ENCODE data around the gene RNF207.
A peak's percentile ranks its signal among the peaks of the same experiment; 100 is the strongest.

Gene RNF207

GRCh38 chr1:6235296-6235677 lies 29.4 kb downstream of the RNF207 start:
- Histone ChIP-seq H3K4me3 (replicated peaks; ENCODE audit: insufficient read depth, low read length) (peak overlapping the region; percentile 91), H3K27ac (replicated peaks) (peak overlapping the region; percentile 66), H3K27me3 (ENCODE audit: insufficient read depth, poor library complexity, severe bottlenecking) (peaks cover 8% of the 10 kb centered on the region)
- DNase-seq (ENCODE audit: low read depth in 1 of 2, low spot score in 1 of 2) = no peak
- TF ChIP-seq REST (IDR thresholded peaks at IDR 0.05; ENCODE audit: insufficient replicate concordance, low read depth) (peak; percentile 24), SPI1 (IDR thresholded peaks at IDR 0.05; ENCODE audit: borderline replicate concordance, low read depth) (no peak)

GRCh38 chr1:6237093-6237492 lies 31.2 kb downstream of the RNF207 start:
- Histone ChIP-seq H3K27ac (replicated peaks) (no peak overlapping the region), H3K4me3 (replicated peaks; ENCODE audit: insufficient read depth, low read length) (no peak overlapping the region), H3K27me3 (ENCODE audit: insufficient read depth, poor library complexity, severe bottlenecking) (peaks cover 25% of the 10 kb centered on the region)
- no peak for TF ChIP-seq SPI1 (IDR thresholded peaks at IDR 0.05; ENCODE audit: borderline replicate concordance, low read depth)
- no peak for TF ChIP-seq POLR2AphosphoS5 (IDR thresholded peaks at IDR 0.05; ENCODE audit: low read depth)
- no peak for TF ChIP-seq REST (IDR thresholded peaks at IDR 0.05; ENCODE audit: insufficient replicate concordance, low read depth)
- no peak for TF ChIP-seq GABPA (IDR thresholded peaks at IDR 0.05; ENCODE audit: low read depth)
- no peak for DNase-seq (ENCODE audit: low read depth in 1 of 2, low spot score in 1 of 2)

GRCh38 chr1:6239213-6239752 lies 33.4 kb downstream of the RNF207 start:
- no peak for TF ChIP-seq REST (IDR thresholded peaks at IDR 0.05; ENCODE audit: insufficient replicate concordance, low read depth)
- no peak for TF ChIP-seq SPI1 (IDR thresholded peaks at IDR 0.05; ENCODE audit: borderline replicate concordance, low read depth)
- no peak for TF ChIP-seq GABPA (IDR thresholded peaks at IDR 0.05; ENCODE audit: low read depth)
- no peak for TF ChIP-seq POLR2AphosphoS5 (IDR thresholded peaks at IDR 0.05; ENCODE audit: low read depth)
- no peak for TF ChIP-seq CTCF (IDR thresholded peaks at IDR 0.05; ENCODE audit: insufficient read depth, low read length)
- DNase-seq (ENCODE audit: low read depth in 1 of 2, low spot score in 1 of 2) = no peak
- Histone ChIP-seq H3K4me3 (replicated peaks; ENCODE audit: insufficient read depth, low read length) (no peak overlapping the region), H3K27ac (replicated peaks) (no peak overlapping the region), H3K27me3 (ENCODE audit: insufficient read depth, poor library complexity, severe bottlenecking) (peaks cover 42% of the 10 kb centered on the region)

GRCh38 chr1:6239950-6240768 lies 34.2 kb downstream of the RNF207 start:
- peak in 1 of 2 experiments; percentile 21 for DNase-seq (ENCODE audit: low read depth in 1 of 2, low spot score in 1 of 2)
- Histone ChIP-seq H3K27me3 (ENCODE audit: insufficient read depth, poor library complexity, severe bottlenecking) (peaks cover 47% of the 10 kb centered on the region), H3K27ac (replicated peaks) (no peak overlapping the region), H3K4me3 (replicated peaks; ENCODE audit: insufficient read depth, low read length) (no peak overlapping the region)
- TF ChIP-seq POLR2AphosphoS5 (IDR thresholded peaks at IDR 0.05; ENCODE audit: low read depth) (no peak), SPI1 (IDR thresholded peaks at IDR 0.05; ENCODE audit: borderline replicate concordance, low read depth) (no peak), REST (IDR thresholded peaks at IDR 0.05; ENCODE audit: insufficient replicate concordance, low read depth) (no peak), GABPA (IDR thresholded peaks at IDR 0.05; ENCODE audit: low read depth) (no peak), CTCF (IDR thresholded peaks at IDR 0.05; ENCODE audit: insufficient read depth, low read length) (no peak)
